ENCODE results near the gene CCDC196.

DNA sequence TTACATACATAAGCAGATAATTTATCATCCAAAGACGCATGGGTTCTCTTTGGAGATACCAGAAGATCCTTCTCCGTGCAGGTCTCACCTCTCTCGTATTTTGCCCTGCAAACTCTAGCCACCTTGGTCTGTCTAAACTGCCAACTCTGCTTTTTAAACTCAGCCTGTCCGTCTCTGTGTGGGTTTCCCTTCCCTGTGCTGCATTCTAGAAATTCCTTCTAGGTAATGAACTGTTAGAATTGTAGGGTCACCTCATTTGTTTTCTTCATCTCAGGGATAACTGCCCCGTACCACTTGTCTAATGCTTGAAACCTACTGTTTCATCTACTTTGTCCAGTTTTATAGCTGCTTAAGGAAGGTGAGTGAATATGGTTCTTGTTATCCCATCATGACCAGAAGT, 45.4 kb upstream of the CCDC196 start:
- TF ChIP-seq CEBPB (IDR thresholded peaks at IDR 0.05; ENCODE audit: low read depth, low read length) (no peak), RCOR1 (IDR thresholded peaks at IDR 0.05; ENCODE audit: insufficient replicate concordance, low read length) (no peak), CTCF (conservative IDR thresholded peaks at IDR 0.05; ENCODE audit: low read depth, low read length) (no peak), MXI1 (IDR thresholded peaks at IDR 0.05; ENCODE audit: borderline replicate concordance, low read depth, low read length) (no peak), NFE2L2 (IDR thresholded peaks at IDR 0.05; ENCODE audit: low read depth, low read length) (no peak), POLR2A (IDR thresholded peaks at IDR 0.05; ENCODE audit: low read depth, low read length) (no peak), RFX5 (IDR thresholded peaks at IDR 0.05; ENCODE audit: low read depth, low read length) (no peak), RAD21 (IDR thresholded peaks at IDR 0.05; ENCODE audit: low read length) (no peak), USF2 (IDR thresholded peaks at IDR 0.05; ENCODE audit: low read depth, low read length) (no peak), MAFK (IDR thresholded peaks at IDR 0.05; ENCODE audit: low read depth, low read length) (no peak)
- TF ChIP-seq, protein P1, sequence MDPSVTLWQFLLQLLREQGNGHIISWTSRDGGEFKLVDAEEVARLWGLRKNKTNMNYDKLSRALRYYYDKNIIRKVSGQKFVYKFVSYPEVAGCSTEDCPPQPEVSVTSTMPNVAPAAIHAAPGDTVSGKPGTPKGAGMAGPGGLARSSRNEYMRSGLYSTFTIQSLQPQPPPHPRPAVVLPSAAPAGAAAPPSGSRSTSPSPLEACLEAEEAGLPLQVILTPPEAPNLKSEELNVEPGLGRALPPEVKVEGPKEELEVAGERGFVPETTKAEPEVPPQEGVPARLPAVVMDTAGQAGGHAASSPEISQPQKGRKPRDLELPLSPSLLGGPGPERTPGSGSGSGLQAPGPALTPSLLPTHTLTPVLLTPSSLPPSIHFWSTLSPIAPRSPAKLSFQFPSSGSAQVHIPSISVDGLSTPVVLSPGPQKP (IDR thresholded peaks at IDR 0.05; ENCODE audit: borderline replicate concordance, low read depth, low read length), result no peak
